Keratinocyte (primary cell): ENCODE measurements around the gene ACTR3C. TPM values are rescaled to one million over a fixed set of nuclear protein-coding genes. Genes with fewer than 3 reads are reported as not detected.
A peak's percentile ranks its signal among the peaks of the same experiment; 100 is the strongest.

Experiments used
- DNase-seq: peaks from one replicate; pipeline ENCODE4 v3.0.0-alpha.2; 2011; ENCODE audit warnings: low read depth, missing footprints, low spot score
- FAIRE-seq: peaks from 2 replicates; lab custom pipeline; 2011; peaks lifted over from hg19 to GRCh38; lab: Jason Lieb, UNC
- H2AFZ ChIP-seq: 2 replicates; pipeline ENCODE4 v1.6.0; 2012; ENCODE audit warnings: low read length, control low read depth, inconsistent platforms; ENCODE audit not compliant: control insufficient read depth
- H3K27ac ChIP-seq: 2 replicates; pipeline ENCODE4 v1.5.1; 2011; ENCODE audit warnings: low read length; ENCODE audit not compliant: control insufficient read depth, insufficient read depth
- H3K27me3 ChIP-seq: 3 replicates; pipeline ENCODE4 v1.6.0; 2011; ENCODE audit warnings: low read length; ENCODE audit not compliant: control insufficient read depth, insufficient read depth; ENCODE audit errors: extremely low read depth
- H3K36me3 ChIP-seq, 2 experiments: 2 replicates in 1 of 2; 3 replicates in 1 of 2; pipeline ENCODE4 v1.5.1; 2011; ENCODE audit warnings: low read length in 2 of 2, mild to moderate bottlenecking in 1 of 2; ENCODE audit not compliant: control insufficient read depth in 2 of 2, insufficient read depth in 2 of 2; ENCODE audit errors: extremely low read depth in 1 of 2
- H3K4me1 ChIP-seq: 3 replicates; pipeline ENCODE4 v1.5.1; 2011; ENCODE audit warnings: low read length; ENCODE audit not compliant: control insufficient read depth, insufficient read depth; ENCODE audit errors: extremely low read depth
- H3K4me2 ChIP-seq: 3 replicates; pipeline ENCODE4 v1.6.0; 2011; ENCODE audit warnings: low read depth, low read length; ENCODE audit not compliant: control insufficient read depth, insufficient read depth; ENCODE audit errors: extremely low read depth
- H3K4me3 ChIP-seq, 3 experiments: fragments of 200-600 bp in 1 of 3; sonication (generic) in 1 of 3; 2 replicates in 2 of 3; 3 replicates in 1 of 3; pipeline ENCODE4 v1.5.1; 2011 to 2016; ENCODE audit warnings: low read length in 3 of 3, mild to moderate bottlenecking in 3 of 3, control low read depth in 2 of 3, inconsistent platforms in 1 of 3, low read depth in 1 of 3, mixed read lengths in 1 of 3, mixed run types in 1 of 3, moderate library complexity in 1 of 3; ENCODE audit not compliant: control insufficient read depth in 2 of 3, insufficient read depth in 2 of 3; ENCODE audit errors: extremely low read depth in 1 of 3
- H3K79me2 ChIP-seq: 2 replicates; pipeline ENCODE4 v1.6.0; 2012; ENCODE audit warnings: low read length; ENCODE audit not compliant: control insufficient read depth, insufficient read depth
- H3K9ac ChIP-seq: 3 replicates; pipeline ENCODE4 v1.6.0; 2011; ENCODE audit warnings: low read length; ENCODE audit not compliant: control insufficient read depth, insufficient read depth; ENCODE audit errors: extremely low read depth
- H3K9me1 ChIP-seq: 3 replicates; pipeline ENCODE4 v1.6.0; 2011; ENCODE audit warnings: low read length; ENCODE audit not compliant: control insufficient read depth, insufficient read depth; ENCODE audit errors: extremely low read depth
- H3K9me3 ChIP-seq: 2 replicates; pipeline ENCODE4 v1.5.1; 2012; ENCODE audit warnings: low read depth, low read length; ENCODE audit not compliant: control insufficient read depth
- H4K20me1 ChIP-seq: 3 replicates; pipeline ENCODE4 v1.6.0; 2011; ENCODE audit warnings: low read length; ENCODE audit not compliant: control insufficient read depth, insufficient read depth; ENCODE audit errors: extremely low read depth
- CTCF ChIP-seq, 3 experiments: IDR thresholded peaks in 1 of 3; conservative IDR thresholded peaks in 1 of 3; optimal IDR thresholded peaks in 1 of 3; 2 replicates in 2 of 3; 3 replicates in 1 of 3; pipeline versions ENCODE3 to v1.5.1; 2011; ENCODE audit warnings: low read length in 3 of 3, mild to moderate bottlenecking in 3 of 3, moderate library complexity in 2 of 3, control low read depth in 1 of 3, inconsistent platforms in 1 of 3; ENCODE audit not compliant: insufficient read depth in 2 of 3; ENCODE audit errors: extremely low read depth in 1 of 3
- EZH2 ChIP-seq: IDR thresholded peaks from one replicate; pipeline ENCODE4 v1.6.1; 2012; ENCODE audit warnings: inconsistent platforms, mild to moderate bottlenecking, low read length, moderate library complexity
- dilution Hi-C: fragments of 300-500 bp; cut with MboI; formaldehyde crosslinking; loops from one replicate; pipeline ENCODE4 v1.7.0; 2020; ENCODE audit warnings: low sequenced_read_pairs; ENCODE audit not compliant: extremely low pct_ligation_motif_present
- polyA plus RNA-seq, 5 experiments: library from polyadenylated mRNA; depleted of rRNA in 3 of 5; stranded (reverse) in 3 of 5; stranded (forward) in 1 of 5; unstranded in 1 of 5; fragments of >200 nt; gene quantifications; 1 replicate in 1 of 5; 2 replicates in 3 of 5; 3 replicates in 1 of 5; pipeline versions ENCODE4 v1.2.1 to v1.2.3, GENCODE V29; 2011 to 2012; ENCODE audit warnings: missing spikeins in 2 of 5, low read depth in 1 of 5, low replicate concordance in 1 of 5

ACTR3C gene
- polyA plus RNA-seq, 1 donor (not counting 4 experiments of a cell fraction or from before 2014, with no cell fraction given) = 1.3 TPM

- no peak for DNase-seq
These were observed 1.1 kb upstream of the ACTR3C start for GRCh38 chr7:150324373-150324961.

GRCh38 chr7:150323682-150324372, 482 bp upstream of the ACTR3C start:
- no peak for FAIRE-seq
- H3K4me2 ChIP-seq = peak overlapping the region; percentile 87
- no peaks in the 10 kb centered on the region for H3K9me3 ChIP-seq
- H3K9ac ChIP-seq = peak overlapping the region; percentile 79
- H2AFZ ChIP-seq = peak overlapping the region; percentile 95
- H4K20me1 ChIP-seq = no peaks in the 10 kb centered on the region
- H3K27ac ChIP-seq = peak overlapping the region; percentile 28
- dilution Hi-C loops = no loop called here
- TF ChIP-seq CTCF (optimal IDR thresholded peaks at IDR 0.05 in 1 of 3, IDR thresholded peaks at IDR 0.05 in 1 of 3, conservative IDR thresholded peaks at IDR 0.05 in 1 of 3; ENCODE audit: extremely low read depth in 1 of 3, insufficient read depth in 2 of 3, low read length in 3 of 3) (no peak), EZH2 (no peak)
- DNase-seq = no peak
- H3K79me2 ChIP-seq = no peaks in the 10 kb centered on the region
- H3K36me3 ChIP-seq = no peaks in the 10 kb centered on the region
- H3K9me1 ChIP-seq = no peaks in the 10 kb centered on the region
- H3K4me1 ChIP-seq = peaks cover 22% of the 10 kb centered on the region
- H3K27me3 ChIP-seq = no peaks in the 10 kb centered on the region
- peak overlapping the region; percentile 58 to 74 (median 62) for H3K4me3 ChIP-seq

More at GRCh38 chr7:150324373-150324961, 1.1 kb upstream of the ACTR3C start:
- Histone ChIP-seq H3K27me3 (no peaks in the 10 kb centered on the region), H3K4me3 (peak overlapping the region in 1 of 3 experiments; percentile 74), H3K79me2 (no peaks in the 10 kb centered on the region), H3K4me2 (peak overlapping the region; percentile 87), H3K4me1 (peaks cover 22% of the 10 kb centered on the region), H3K9me3 (no peaks in the 10 kb centered on the region), H3K9ac (no peak overlapping the region), H3K36me3 (no peaks in the 10 kb centered on the region), H3K27ac (no peak overlapping the region), H2AFZ (peak overlapping the region; percentile 95), H4K20me1 (no peaks in the 10 kb centered on the region), H3K9me1 (no peaks in the 10 kb centered on the region)
- TF ChIP-seq CTCF (optimal IDR thresholded peaks at IDR 0.05 in 1 of 3, IDR thresholded peaks at IDR 0.05 in 1 of 3, conservative IDR thresholded peaks at IDR 0.05 in 1 of 3; ENCODE audit: extremely low read depth in 1 of 3, insufficient read depth in 2 of 3, low read length in 3 of 3) = no peak
- TF ChIP-seq EZH2 = peak; percentile 11
- dilution Hi-C loops = no loop called here
- no peak for FAIRE-seq
